RKO (cell line): ENCODE measurements around the gene PI4KA.
"Not testable (repeated sequence)": the region's sequence is repeated elsewhere in the genome, so short reads cannot be mapped to it uniquely, and the experiment has no call there.

Source experiments
- DNase-seq: peaks from one replicate; pipeline ENCODE4 v3.0.0-alpha.2; 2016; ENCODE audit warnings: low spot score

Gene PI4KA

DNA sequence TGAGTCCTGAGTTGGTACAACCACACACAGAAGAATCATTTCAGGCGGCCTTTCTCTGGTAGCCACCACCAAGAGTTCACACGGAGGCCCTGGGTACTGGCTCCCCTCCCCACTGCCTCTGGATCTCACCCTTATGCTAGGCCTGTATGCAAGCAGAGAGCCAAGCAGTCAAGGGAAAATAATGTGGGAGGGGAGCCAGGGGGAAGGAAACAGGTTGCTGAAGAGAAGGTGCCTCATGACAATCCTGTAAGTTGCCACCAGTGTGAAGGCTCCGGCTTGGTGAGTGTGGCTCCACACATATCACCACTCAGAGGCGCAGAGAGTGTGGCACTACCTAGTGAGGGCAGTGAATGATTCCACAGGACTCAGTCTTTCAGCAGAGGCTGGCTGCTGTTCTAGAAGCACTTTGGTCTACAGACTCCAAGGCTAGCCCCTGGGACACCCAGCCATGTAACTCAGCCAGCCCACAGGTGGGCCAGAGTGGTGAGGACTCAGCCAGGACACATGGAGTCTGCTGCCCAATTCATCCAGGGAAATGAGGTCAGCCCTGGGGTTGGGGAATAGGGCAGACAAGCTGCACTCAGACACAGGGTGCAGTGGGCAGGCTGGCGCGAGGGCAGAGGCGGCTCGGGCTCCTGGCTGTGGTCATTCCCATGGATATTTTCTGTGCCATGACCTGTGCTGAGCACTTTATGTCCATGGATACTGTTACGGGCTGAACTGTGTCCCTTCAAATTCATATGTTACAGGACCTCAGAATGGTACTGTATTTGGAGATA is 133.7 kb downstream of the PI4KA start:
- no peak for DNase-seq

DNA sequence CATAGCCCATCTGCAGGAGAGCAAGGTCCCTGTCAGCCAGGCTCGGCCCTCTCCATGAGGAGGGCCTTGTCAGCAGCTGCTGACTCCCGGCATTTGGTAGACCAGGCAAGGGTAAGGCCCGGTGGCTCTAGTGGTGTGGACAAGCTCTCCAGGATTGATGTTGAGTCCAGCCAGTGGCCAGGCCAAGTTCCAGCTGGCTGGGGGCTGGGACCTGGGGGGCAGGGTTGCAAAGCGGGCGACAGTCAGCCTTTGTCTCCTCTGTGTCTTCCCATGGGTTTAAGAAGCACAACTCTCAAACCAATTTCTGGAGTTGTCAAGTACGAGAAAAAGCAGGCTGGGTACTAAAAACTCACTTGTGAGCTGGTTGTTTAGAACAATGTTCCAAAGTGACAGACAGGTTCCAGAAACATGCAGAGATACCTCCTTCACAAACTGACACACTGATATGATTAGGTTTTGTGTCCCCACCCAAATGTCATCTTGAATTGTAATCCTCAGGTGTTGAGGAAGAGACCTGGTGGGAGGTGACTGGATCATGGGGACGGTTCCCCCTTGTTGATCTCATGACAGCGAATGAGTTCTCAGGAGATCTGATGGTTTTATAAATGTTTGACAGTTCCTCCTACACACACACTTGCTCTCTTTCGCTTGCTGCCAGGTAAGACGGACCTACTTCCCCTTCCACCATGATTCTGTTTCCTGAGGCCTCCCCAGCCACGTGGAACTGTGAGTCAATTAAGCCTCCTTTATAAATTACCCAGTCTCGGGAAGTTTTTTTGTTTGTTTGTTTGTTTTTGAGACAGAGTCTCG is 137.0 kb downstream of the PI4KA start:
- DNase-seq: no peak

DNA sequence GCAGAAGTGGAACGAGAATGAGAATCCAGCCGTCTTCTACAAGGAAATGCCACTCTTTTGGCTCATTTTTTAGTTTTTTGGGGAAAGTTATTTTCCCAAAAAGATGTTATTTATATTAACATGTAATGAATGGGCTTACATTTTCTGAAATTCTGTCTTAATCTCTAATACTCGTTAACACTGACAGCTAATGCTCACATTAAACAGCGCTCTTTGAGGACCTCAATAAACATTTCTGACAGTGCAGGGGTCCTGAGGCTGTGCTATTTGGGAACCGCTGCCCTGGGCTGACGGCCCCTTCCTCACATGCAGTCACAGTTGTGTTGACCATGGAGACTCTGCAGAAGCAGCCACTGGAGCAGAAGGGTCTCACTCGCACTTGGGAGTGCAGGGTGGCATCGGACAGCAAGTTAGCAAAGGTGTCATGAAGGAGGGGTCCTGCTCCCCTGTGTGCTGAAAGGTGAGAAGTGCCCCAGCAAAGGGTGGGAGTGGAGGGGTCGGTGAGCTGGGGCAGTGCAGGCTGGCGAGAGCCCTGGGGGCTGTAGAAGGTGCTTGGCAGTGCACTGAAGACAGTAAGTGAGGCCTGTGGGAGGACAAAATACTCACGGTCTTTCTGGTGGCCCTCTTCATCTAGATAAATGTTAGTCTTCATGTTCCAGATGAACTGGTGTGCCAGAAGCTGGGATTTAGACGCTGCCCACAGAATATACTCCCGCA is 137.8 kb downstream of the PI4KA start:
- DNase-seq: no peak

DNA sequence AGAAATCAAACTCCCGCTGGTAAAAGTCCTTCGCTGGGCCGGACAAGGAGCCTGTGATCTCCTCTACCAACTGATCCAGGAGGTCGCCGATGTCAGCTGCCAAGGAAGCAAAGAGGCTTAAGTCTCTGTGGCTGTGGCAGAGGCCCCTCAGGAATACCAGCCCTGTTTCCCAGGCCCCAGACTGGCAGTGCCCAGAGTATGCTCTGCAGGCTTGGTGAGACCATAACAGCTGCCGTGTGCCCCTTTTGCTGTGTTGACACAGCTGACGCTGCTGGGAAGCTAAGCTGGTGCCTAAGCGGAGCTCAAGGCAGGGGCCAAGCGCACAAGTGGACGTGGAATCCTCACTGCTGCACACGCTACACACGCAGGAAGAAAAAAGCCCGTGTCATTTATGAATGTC is 139.9 kb downstream of the PI4KA start:
- not testable (repeated sequence) for DNase-seq

DNA sequence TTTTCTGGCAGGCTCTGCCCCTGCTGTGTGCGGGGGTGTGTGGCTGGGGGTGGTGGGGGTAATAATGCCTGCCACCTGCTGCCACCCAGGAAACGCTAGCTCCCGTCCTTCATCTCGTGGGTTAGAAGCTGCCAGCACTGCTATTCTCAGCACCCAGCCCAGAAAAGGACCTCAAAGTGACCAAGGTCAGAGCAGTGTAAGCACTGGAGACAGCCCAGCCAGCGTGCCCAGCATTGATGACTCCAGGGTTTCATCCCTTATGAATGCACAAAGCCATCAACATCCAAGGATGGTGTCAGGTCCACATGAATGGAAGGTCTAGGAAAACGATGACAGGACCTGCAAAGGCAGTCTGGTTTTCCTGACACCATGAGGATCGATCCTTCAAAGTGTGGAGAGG is 140.6 kb downstream of the PI4KA start:
- not testable (repeated sequence) for DNase-seq

DNA sequence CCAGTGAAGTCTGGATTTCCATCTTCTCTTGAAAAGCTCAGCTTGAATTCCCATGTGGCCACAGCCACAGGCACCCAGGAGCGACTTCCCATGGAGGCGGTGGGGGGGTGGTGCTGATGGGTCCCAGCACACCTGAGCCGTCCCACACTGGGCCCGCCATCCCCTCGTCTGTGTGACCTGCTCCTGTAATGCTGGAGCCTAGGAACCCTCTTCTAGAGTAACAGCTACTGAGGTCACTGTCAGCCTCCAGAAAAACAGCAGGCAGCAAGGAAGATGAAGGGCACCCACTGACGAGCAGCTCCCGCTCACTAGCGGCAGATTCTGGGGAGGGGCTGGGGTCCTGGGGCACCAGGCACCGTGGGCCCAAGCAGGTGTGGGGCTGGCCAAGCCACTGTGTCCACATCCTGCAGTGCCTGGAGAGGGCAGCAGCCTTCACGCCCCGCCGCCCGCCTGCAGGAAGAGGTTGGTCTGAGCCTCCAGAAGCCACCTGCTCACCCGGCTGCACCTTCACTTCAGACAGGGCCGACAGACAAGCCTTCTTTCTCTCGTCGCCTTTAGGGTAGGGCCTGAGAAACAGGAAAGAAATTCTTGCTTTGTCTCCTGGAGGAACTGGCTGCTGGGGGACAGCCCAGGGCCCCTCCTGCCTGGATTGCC is 141.3 kb downstream of the PI4KA start:
- DNase-seq: not testable (repeated sequence)

DNA sequence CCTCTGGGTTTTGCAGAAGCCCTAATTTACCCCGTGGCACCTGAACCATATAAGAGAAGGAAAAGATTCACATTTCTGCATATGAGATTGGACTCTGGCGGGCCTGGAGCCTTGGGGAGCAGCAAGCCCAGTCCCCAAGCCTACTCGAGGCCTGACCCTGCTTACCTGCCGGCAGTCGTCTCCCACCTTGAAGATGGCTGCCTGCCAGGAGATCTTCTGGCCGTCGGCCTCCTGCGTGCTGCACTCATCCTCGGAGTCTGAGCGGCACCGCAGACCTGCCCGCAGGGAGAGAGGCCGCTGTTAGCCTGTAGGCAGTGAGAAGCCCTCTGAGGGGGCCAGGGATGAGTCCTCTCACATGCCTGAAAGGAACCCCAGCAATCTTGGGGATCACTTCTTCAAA is 145.5 kb downstream of the PI4KA start:
- not testable (repeated sequence) for DNase-seq

DNA sequence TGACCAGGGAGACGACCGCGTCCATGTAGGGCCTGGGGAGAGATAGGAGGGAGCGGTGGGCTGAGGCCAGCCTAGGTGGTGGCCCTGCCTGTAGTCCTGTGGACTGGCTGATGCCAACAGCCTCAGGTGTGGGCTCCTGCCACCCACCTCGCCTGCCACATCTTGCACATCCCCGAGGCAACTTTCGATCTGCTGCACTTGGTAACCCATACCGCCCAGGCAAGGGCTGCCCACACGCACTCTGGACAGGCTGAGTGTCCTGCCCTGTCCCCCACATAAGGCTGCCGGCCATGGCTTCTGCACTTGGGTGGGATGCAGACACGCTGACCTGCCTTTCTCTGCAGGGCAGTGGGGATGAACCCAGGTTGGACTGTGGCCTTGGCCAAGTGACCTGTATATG is 148.6 kb downstream of the PI4KA start:
- DNase-seq: not testable (repeated sequence)

DNA sequence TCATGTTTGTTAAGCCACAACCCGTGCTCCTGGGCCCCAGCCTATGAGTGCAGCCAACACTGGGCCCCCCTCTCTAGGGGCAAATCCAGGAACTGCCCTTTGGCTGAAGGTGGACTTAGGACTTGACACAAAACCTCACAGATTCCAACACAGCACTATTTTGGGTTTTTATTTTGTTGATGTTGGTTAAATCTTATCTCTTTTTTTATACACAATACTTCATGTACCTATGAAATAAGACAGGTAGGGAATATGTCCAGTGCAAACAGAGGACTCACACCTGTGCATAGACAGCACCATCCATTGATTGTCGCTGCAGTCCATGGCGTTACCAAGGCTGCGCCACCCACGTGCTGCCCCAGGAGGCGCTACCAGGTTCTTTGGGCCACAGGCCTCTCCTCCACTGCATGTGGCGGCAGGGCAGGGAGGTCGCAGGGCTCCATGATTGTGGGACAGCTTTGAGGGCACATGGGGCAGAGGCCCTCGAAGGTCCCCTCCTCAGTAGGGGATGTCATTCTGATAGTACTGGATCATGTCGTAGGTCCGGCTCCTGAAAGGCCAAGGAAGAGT is 151.0 kb downstream of the PI4KA start:
- not testable (repeated sequence) for DNase-seq

DNA sequence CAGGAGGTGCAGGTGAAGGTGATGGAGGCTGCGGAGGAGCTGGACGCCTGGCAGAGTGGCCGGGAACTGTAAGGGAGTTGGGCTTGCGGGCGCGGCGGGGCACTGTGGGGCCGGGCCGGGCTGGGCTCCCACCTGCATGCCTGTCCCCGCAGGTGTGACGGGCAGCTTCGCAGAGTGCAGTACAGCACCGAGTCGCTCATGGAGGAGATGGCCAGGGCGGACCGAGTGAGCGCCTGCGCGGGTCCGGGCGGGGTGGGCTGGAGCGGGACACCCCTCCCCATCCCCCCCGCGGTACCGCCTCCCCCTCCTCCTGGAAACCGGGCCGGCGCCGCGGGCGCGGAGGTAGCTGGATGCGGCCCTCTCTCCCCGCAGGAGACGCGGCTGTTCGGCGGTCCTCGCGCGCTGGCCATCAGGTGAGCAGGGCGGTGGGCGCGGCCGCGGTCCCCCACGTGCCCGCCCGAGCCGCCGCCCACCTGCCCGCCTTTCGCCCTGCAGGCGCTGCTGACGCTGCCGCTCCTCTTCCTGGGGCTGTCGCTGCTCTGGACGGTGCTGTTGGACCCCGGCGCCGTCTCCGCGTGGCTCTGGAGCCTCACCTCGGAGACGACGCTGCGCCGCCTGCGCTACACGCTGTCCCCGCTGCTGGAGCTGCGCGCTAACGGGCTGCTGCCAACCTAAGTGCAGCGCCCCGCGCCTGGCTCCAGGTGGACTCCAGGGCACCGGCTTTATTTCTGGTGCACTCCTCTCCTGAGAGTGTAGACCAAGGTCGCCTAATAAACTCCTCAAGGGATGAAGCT is 154.6 kb downstream of the PI4KA start:
- not testable (repeated sequence) for DNase-seq

DNA sequence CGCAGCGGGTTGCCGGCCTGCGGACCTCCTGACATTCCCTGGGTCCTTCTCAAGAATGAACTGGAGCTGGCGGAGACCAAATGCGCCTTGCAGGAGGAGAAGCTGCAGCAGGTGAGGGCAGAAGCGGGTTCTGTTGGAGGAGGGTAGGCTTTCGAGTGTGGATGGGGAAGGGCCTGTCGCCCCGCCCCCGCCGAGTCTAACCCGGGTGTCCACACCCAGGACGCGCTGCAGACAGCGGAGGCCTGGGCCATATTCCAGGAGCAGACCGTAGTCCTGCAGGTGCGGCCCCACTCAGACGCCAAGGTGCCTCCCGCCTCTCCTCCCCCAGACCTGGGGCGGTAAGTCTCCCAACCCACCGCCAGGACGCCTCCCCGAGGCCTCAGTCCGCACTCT is 155.2 kb downstream of the PI4KA start:
- not testable (repeated sequence) for DNase-seq

DNA sequence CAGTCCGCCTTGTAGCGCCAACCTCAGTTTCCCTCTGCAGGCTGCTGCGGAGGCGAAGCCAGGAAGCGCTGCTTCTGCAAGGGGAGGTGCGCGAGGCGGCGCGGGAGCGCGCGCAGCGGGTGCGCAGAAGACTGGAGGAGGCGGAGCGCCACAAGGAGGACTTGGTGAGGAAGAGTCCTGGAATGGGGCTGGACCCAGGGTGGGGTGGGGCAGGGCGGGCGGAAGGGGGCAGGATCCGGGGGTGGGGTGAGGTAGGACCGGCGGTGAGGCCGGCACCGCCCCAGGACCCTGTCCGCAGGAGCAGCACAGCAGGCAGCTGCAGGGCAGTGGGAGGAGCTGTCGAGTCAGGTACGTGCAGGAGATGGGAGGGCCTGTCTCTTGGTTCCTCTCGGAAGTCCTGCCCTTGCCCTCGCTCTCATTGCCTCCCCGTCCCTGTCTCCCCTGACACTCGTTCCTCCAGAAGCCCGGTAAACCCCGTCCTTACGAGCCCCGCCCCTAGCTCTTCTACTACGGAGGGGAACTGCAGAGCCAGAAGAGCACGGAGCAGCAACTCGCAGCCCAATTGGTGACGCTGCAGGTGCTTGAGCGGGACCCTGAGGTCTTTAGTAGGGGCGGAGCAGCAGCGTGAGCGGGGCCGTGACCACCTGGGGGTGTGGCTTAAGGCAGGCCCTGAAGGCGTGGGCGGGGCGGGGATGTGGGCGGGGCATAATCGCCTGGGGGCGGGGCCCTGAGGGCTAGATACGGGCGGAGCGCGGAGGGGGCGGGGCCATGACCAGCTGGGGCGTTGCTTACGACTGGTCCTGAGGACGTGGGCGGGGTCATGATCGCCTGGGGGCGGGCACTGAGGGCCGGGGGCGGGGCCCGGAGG is 155.8 kb downstream of the PI4KA start:
- peak; percentile 89 for DNase-seq

DNA sequence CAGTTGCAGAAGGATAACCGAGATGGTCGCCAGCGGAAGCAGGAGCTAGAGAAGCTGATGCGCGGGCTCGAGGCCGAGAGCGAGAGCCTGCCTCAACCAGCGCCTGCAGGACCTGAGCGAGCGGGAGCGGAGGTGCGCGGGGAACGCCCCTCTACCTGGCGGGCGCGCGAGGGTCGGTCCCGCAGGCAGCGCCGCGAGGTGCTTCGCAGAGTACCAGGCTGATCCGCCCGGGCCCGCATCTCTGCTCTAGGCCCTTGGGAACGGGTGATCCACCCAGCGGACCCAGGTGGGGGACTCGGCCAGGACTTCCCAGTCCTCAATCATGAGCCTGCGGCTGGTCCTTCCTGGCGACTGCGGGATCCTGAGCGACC is 156.5 kb downstream of the PI4KA start:
- DNase-seq: not testable (repeated sequence)

DNA sequence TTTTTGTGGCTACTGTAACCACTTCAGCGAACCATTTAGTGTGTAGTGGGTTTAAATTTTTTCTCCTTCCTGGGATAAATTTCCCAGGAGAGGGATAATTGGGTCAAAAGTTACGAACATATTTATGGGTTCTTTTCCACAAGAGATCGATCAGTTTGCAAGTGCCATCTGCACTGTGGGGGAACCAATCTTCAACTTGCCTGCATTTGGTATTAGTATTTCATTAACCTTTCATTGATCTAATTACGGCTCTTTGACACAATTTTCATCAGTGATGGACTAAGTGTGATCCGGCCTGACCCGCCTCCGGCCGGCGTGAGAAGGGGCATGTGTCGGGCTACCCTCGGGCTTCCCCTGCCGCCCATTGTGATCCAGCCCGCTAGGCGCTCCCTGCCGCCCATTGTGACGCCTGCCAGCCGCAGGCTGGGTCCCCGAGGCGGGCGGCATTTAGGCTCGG is 156.9 kb downstream of the PI4KA start:
- DNase-seq: not testable (repeated sequence)

DNA sequence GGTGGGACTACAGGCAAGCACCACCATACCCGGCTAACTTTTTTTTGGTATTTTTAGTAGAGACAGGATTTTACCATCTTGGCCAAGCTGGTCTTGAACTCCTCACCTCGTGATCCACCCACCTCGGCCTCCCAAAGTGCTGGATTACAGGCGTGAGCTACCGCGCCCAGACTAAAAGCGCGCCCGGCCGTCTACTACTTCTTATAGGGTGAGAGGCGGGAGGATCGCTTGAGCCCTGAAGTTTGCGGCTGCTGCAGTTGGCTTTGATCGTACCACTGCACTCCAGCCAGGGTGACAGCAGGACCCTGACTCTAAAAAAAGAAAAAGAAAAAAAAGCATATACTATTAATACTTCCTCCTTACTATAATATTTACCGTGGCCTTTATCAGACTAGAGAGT is 158.3 kb downstream of the PI4KA start:
- DNase-seq: not testable (repeated sequence)

DNA sequence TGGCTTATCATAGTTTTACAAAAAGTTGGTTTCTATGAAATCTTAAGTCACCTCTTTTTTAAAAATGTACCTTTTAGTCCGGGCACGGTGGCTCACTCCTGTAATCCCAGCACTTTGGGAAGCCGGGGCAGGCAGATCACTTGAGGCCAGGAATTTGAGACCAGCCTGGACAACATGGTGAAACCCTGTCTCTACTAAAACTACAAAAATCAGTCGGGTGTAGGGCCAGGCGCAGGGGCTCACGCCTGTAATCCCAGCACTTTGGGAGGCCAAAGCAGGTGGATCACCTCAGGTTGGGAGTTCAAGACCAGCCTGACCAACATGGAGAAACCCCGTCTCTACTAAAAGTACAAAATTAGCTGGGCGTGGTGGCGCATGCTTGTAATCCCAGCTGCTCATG is 158.8 kb downstream of the PI4KA start:
- DNase-seq: not testable (repeated sequence)

DNA sequence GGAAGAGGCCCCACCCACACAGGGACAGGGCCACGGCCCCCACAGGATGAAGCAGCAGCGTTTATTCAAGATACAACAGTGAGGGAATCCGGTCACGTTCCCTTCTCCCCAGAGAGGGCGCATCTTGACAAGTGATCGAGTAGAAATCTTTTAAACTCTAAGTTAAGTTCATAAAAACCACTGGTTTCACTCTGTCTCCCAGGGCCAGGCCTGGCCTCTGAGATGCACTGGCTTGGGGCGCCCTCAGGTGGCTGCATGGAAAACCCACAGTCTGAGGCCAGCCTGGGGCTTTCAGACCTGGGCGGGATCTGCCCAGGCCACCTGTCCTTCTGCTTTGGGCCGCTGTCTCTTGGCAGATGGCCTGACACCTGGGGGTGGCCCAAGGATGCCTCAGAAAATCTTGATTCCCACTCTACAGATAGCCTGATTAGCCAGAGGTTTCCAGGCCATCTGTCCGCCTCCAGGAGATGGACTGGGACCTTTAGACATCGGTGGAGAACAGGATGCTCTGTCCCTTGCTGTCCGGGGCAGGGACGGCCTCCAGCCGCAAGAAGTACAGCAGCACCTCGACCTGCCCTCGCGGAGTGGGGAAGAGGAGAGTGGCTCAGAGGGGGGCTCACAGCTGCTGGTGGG is 161.0 kb downstream of the PI4KA start:
- DNase-seq: peak; percentile 87

DNA sequence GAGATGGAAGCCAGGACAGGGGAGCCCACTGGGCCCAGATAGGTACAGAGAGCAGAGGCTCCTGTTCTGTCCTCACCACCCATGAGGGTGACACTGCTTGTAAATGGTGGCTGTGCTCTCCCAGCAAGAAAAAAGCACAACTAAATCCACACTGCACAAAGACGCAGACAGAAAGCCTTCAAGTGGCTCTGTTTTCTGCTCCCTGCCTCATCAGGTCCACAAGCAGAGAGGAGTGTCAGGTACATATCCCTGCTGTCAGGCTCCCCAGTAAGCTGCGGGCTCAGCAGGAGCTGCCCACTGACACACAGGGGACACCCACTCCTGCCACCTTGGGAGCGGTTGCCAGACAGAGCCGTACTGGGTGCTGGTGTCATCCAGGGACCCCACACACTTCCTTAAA is 162.6 kb downstream of the PI4KA start:
- not testable (repeated sequence) for DNase-seq

DNA sequence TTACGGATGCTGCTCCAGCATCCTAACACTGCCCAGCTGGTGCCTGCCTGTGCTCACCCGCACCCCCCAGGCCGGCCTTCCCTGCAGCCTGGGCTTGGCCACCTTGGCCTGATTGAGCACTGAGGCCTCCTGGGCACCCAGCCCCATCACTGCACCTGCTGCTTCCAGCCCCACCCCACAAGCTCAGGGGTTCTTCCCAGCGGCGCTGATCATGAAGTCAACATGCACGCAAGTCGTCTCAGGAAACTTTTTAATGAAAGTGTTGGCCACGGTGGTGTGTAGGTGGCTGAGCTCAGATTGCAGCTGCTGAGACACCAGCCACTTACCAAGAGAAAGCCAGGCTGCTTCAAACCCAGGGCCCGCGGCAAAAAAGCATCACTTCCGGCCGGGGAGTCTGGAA is 163.4 kb downstream of the PI4KA start:
- not testable (repeated sequence) for DNase-seq
